Measurements from ENCODE around the gene PDGFRB.

DNA sequence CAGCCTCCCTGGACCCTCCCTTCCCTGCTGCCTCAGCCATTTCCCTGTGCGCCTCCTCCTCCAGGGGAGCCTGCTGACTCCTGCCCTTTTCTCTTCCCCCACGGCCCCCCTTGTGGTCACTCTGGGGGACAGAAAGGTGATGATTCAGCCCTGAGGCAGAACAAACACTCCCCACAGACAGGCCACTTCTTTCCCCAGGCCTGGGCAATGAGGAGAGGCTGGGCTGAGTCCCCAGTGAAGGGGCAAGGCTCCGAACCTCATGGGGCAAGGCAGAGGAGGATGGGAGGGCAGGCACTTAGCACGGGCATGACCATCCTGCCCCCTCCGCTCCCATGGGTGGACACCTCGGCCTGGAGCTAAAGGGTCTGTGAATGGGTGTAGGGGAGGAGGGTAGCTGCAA is 90.3 kb downstream of the PDGFRB start:
- TF ChIP-seq, protein P1, sequence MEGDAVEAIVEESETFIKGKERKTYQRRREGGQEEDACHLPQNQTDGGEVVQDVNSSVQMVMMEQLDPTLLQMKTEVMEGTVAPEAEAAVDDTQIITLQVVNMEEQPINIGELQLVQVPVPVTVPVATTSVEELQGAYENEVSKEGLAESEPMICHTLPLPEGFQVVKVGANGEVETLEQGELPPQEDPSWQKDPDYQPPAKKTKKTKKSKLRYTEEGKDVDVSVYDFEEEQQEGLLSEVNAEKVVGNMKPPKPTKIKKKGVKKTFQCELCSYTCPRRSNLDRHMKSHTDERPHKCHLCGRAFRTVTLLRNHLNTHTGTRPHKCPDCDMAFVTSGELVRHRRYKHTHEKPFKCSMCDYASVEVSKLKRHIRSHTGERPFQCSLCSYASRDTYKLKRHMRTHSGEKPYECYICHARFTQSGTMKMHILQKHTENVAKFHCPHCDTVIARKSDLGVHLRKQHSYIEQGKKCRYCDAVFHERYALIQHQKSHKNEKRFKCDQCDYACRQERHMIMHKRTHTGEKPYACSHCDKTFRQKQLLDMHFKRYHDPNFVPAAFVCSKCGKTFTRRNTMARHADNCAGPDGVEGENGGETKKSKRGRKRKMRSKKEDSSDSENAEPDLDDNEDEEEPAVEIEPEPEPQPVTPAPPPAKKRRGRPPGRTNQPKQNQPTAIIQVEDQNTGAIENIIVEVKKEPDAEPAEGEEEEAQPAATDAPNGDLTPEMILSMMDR (IDR thresholded peaks at IDR 0.05) = no peak
- TF ChIP-seq POLR2A (IDR thresholded peaks at IDR 0.05) = no peak
